HepG2 (cell line): ENCODE results near the gene ANO9.

ENCODE experiments used
- AHR ChIP-seq: IDR thresholded peaks from 2 replicates; pipeline ENCODE4 v1.6.1; 2018; ENCODE audit warnings: missing genetic modification reagents, missing compliant biosample characterization
- CHD2 ChIP-seq: IDR thresholded peaks from 2 replicates; pipeline ENCODE4 v1.6.1; 2011; ENCODE audit warnings: low read depth, low read length, improper control_type of control experiment
- KAT2B ChIP-seq: fragments of 150-350 bp; IDR thresholded peaks from 2 replicates; pipeline ENCODE4 v1.6.1; 2014; ENCODE audit warnings: low read depth, low read length, borderline replicate concordance
- RAD21 ChIP-seq: fragments of 450-650 bp; formaldehyde crosslinking; IDR thresholded peaks from 2 replicates; pipeline ENCODE4 v1.5.0; 2020; ENCODE audit warnings: mild to moderate bottlenecking
- ZBTB42 ChIP-seq: sonication (generic); formaldehyde crosslinking; IDR thresholded peaks from 2 replicates; pipeline ENCODE4 v1.5.0; 2020; ENCODE audit warnings: mild to moderate bottlenecking, missing genetic modification reagents
- ZNF274 ChIP-seq: sonication (generic); formaldehyde crosslinking; IDR thresholded peaks from 2 replicates; pipeline ENCODE4 v1.5.1; 2020; ENCODE audit warnings: mild to moderate bottlenecking, missing genetic modification reagents
- ZNF674 ChIP-seq: sonication (generic); formaldehyde crosslinking; IDR thresholded peaks from 2 replicates; pipeline ENCODE4 v1.5.0; 2020; ENCODE audit warnings: low read depth, mild to moderate bottlenecking, missing genetic modification reagents
- ZNF737 ChIP-seq: sonication (generic); formaldehyde crosslinking; IDR thresholded peaks from 2 replicates; pipeline ENCODE4 v1.5.0; 2020; ENCODE audit warnings: missing genetic modification reagents, mild to moderate bottlenecking, borderline replicate concordance
- ZNF766 ChIP-seq: sonication (generic); formaldehyde crosslinking; IDR thresholded peaks from 2 replicates; pipeline ENCODE4 v1.5.0; 2020; ENCODE audit warnings: missing genetic modification reagents, borderline replicate concordance
- TF ChIP-seq, protein P1 (sequence below): sonication (generic); formaldehyde crosslinking; IDR thresholded peaks from 2 replicates; pipeline ENCODE4 v1.5.1; 2020; ENCODE audit warnings: missing genetic modification reagents, mild to moderate bottlenecking, borderline replicate concordance
- TF ChIP-seq, protein P2 (sequence below): sonication (generic); formaldehyde crosslinking; IDR thresholded peaks from 2 replicates; pipeline ENCODE4 v1.4.0; 2020; ENCODE audit warnings: missing genetic modification reagents

DNA sequence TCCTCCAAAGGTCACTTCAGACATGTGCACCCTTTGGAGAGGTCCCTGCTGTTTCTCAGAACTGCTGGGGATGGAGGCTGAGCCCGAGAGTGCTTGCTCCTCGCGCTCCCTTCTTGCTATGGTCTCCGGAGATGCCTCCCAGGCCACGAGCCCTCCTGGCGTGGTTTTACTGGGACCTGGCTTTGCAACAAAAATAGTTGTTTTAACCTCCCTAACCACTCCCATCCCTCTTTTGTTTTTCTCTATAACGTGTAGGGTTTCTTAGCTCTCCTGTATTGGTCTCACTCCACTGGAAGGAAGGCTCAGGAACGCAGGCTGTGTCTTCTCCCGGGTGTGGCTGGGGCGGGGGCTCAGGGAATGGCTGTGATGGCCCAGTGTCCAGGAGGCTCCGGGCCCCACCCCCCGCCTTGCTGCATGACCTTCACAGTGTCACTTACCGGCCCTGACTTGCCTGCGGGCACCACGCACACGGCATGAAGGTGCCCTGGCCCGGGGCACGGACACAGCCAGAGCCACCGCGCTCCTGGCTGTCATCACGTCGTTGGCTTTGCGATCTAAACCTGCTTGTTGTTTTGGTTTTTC, 13.8 kb upstream of the ANO9 start:
- TF ChIP-seq ZNF674 (CRISPR knock-in tag) (no peak), CHD2 (no peak), RAD21 (CRISPR knock-in tag) (no peak), ZNF766 (CRISPR knock-in tag) (no peak), ZNF274 (CRISPR knock-in tag) (no peak), KAT2B (no peak), AHR (CRISPR knock-in tag) (no peak), ZBTB42 (no peak), ZNF737 (no peak)
- TF ChIP-seq, protein P1, sequence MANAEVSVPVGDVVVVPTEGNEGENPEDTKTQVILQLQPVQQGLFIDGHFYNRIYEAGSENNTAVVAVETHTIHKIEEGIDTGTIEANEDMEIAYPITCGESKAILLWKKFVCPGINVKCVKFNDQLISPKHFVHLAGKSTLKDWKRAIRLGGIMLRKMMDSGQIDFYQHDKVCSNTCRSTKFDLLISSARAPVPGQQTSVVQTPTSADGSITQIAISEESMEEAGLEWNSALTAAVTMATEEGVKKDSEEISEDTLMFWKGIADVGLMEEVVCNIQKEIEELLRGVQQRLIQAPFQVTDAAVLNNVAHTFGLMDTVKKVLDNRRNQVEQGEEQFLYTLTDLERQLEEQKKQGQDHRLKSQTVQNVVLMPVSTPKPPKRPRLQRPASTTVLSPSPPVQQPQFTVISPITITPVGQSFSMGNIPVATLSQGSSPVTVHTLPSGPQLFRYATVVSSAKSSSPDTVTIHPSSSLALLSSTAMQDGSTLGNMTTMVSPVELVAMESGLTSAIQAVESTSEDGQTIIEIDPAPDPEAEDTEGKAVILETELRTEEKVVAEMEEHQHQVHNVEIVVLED (CRISPR knock-in tag): no peak
- TF ChIP-seq, protein P2, sequence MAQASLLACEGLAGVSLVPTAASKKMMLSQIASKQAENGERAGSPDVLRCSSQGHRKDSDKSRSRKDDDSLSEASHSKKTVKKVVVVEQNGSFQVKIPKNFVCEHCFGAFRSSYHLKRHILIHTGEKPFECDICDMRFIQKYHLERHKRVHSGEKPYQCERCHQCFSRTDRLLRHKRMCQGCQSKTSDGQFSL (CRISPR knock-in tag): no peak
